HepG2 (cell line): Measurements from ENCODE around the gene SIGLEC8. TPM values are rescaled to one million over a fixed set of nuclear protein-coding genes. Genes with fewer than 3 reads are reported as not detected.

Source experiments
- FLYWCH1 ChIP-seq: sonication (generic); formaldehyde crosslinking; IDR thresholded peaks from 2 replicates; pipeline ENCODE4 v1.8.1; 2023; ENCODE audit warnings: mild to moderate bottlenecking, missing genetic modification reagents
- HDAC2 ChIP-seq: sonication (generic); formaldehyde crosslinking; IDR thresholded peaks from 2 replicates; pipeline ENCODE4 v1.4.0; 2020; ENCODE audit warnings: missing genetic modification reagents
- MLXIP ChIP-seq: sonication (generic); formaldehyde crosslinking; IDR thresholded peaks from 2 replicates; pipeline ENCODE4 v1.9.0; 2021; ENCODE audit warnings: missing genetic modification reagents, borderline replicate concordance
- MYPOP ChIP-seq: sonication (generic); formaldehyde crosslinking; IDR thresholded peaks from 2 replicates; pipeline ENCODE4 v1.8.1; 2023; ENCODE audit warnings: mild to moderate bottlenecking, moderate library complexity, missing genetic modification reagents
- RAD21 ChIP-seq: fragments of 450-650 bp; formaldehyde crosslinking; IDR thresholded peaks from 2 replicates; pipeline ENCODE4 v1.5.0; 2020; ENCODE audit warnings: mild to moderate bottlenecking
- SAP130 ChIP-seq: IDR thresholded peaks from 2 replicates; pipeline ENCODE4 v1.6.1; 2016; ENCODE audit warnings: low read depth
- TEF ChIP-seq: sonication (generic); formaldehyde crosslinking; IDR thresholded peaks from 2 replicates; pipeline ENCODE4 v1.5.0; 2020; ENCODE audit warnings: missing genetic modification reagents
- TP53 ChIP-seq: sonication (generic); formaldehyde crosslinking; conservative IDR thresholded peaks from 2 replicates; pipeline ENCODE4 v1.4.0; 2020; ENCODE audit warnings: missing genetic modification reagents
- ZC3H13 ChIP-seq: sonication (generic); formaldehyde crosslinking; IDR thresholded peaks from 2 replicates; pipeline ENCODE4 v1.8.1; 2023; ENCODE audit warnings: mild to moderate bottlenecking, missing genetic modification reagents, moderate library complexity
- ZMAT3 ChIP-seq: sonication (generic); formaldehyde crosslinking; conservative IDR thresholded peaks from 2 replicates; pipeline ENCODE4 v1.7.0; 2021; ENCODE audit warnings: missing genetic modification reagents
- ZNF124 ChIP-seq: sonication (generic); formaldehyde crosslinking; IDR thresholded peaks from 2 replicates; pipeline ENCODE4 v1.4.0; 2020; ENCODE audit warnings: missing genetic modification reagents
- ZNF512 ChIP-seq: sonication (generic); formaldehyde crosslinking; IDR thresholded peaks from 2 replicates; pipeline ENCODE4 v1.4.0; 2020; ENCODE audit warnings: mild to moderate bottlenecking, missing genetic modification reagents
- ZNF687 ChIP-seq: sonication (generic); formaldehyde crosslinking; IDR thresholded peaks from 2 replicates; pipeline ENCODE4 v1.5.1; 2020; ENCODE audit warnings: mild to moderate bottlenecking, missing genetic modification reagents, moderate library complexity
- polyA plus RNA-seq, 8 experiments: library from polyadenylated mRNA; depleted of rRNA in 3 of 8; stranded (reverse) in 7 of 8; unstranded in 1 of 8; fragments of >200 nt; fragmentation: Illumina TruSeq in 4 of 8; extraction: Trizol in 4 of 8; gene quantifications; 2 replicates each; pipeline versions ENCODE4 v1.2.1 to v1.2.3, GENCODE V29; 2011 to 2016; ENCODE audit warnings: low read depth in 4 of 8, missing spikeins in 1 of 8, mixed read lengths in 1 of 8; ENCODE audit not compliant: insufficient read depth in 1 of 8
- total RNA-seq, 5 experiments: library from RNA; depleted of rRNA; stranded (reverse); fragments of >200 nt; fragmentation: Illumina TruSeq; extraction: Trizol; gene quantifications; 2 replicates each; pipeline ENCODE4 v1.2.3, GENCODE V29; 2016; ENCODE audit warnings: low read depth in 1 of 5
- TF ChIP-seq, protein P1 (sequence below): sonication (generic); formaldehyde crosslinking; IDR thresholded peaks from 2 replicates; pipeline ENCODE4 v1.4.0; 2020; ENCODE audit warnings: missing genetic modification reagents

Gene SIGLEC8
- total and polyA plus RNA-seq, 2 of the 13 experiments (the other 11 are each of a cell fraction or from before 2014, with no cell fraction given), result not detected

GRCh38 chr19:51407511-51408131 lies 50.6 kb downstream of the SIGLEC8 start (continued):
- TF ChIP-seq FLYWCH1 (CRISPR knock-in tag) (no peak), MYPOP (CRISPR knock-in tag) (no peak), MLXIP (CRISPR knock-in tag) (no peak), ZNF124 (no peak), ZMAT3 (CRISPR knock-in tag) (no peak), HDAC2 (CRISPR knock-in tag) (no peak), RAD21 (CRISPR knock-in tag) (peak; percentile 80), ZC3H13 (CRISPR knock-in tag) (no peak), TEF (CRISPR knock-in tag) (0 out of 2 replicates have a peak, but pooled peaks have one; percentile 34), ZNF687 (CRISPR knock-in tag) (no peak), SAP130 (CRISPR knock-in tag) (peak; percentile 49; the same call in 1 of the 2 replicates), ZNF512 (no peak), TP53 (CRISPR knock-in tag) (0 out of 2 replicates have a peak, but pooled peaks have one; percentile 27)
- TF ChIP-seq, protein P1, sequence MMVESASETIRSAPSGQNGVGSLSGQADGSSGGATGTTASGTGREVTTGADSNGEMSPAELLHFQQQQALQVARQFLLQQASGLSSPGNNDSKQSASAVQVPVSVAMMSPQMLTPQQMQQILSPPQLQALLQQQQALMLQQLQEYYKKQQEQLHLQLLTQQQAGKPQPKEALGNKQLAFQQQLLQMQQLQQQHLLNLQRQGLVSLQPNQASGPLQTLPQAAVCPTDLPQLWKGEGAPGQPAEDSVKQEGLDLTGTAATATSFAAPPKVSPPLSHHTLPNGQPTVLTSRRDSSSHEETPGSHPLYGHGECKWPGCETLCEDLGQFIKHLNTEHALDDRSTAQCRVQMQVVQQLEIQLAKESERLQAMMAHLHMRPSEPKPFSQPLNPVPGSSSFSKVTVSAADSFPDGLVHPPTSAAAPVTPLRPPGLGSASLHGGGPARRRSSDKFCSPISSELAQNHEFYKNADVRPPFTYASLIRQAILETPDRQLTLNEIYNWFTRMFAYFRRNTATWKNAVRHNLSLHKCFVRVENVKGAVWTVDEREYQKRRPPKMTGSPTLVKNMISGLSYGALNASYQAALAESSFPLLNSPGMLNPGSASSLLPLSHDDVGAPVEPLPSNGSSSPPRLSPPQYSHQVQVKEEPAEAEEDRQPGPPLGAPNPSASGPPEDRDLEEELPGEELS (CRISPR knock-in tag), result no peak
